NCI-H446 (cell line): Measurements from ENCODE around the gene CFAP70.
"Not testable (repeated sequence)": the region's sequence is repeated elsewhere in the genome, so short reads cannot be mapped to it uniquely, and the experiment has no call there.

Experiments used
- DNase-seq, 2 experiments: peaks; one replicate each; lab custom pipeline; 2025; lab: John Stamatoyannopoulos, UW

CFAP70 gene

GRCh38 chr10:73339436-73339835 lies 19.2 kb downstream of the CFAP70 start:
- DNase-seq, result no peak

GRCh38 chr10:73338801-73339368 lies 19.8 kb downstream of the CFAP70 start:
- DNase-seq, result no peak

- DNase-seq, result no peak
Measured at GRCh38 chr10:73333202-73333601, 25.5 kb downstream of the CFAP70 start.

GRCh38 chr10:73332379-73332778 lies 26.3 kb downstream of the CFAP70 start:
- no peak for DNase-seq

- DNase-seq, result not testable (repeated sequence)
Measured at GRCh38 chr10:73328523-73328922, 30.1 kb downstream of the CFAP70 start.

GRCh38 chr10:73325290-73325689 lies 33.4 kb downstream of the CFAP70 start:
- DNase-seq, result not testable (repeated sequence)

GRCh38 chr10:73323582-73323981 lies 35.1 kb downstream of the CFAP70 start:
- not testable (repeated sequence) for DNase-seq

GRCh38 chr10:73310475-73310874 lies 48.2 kb downstream of the CFAP70 start:
- no peak for DNase-seq

GRCh38 chr10:73307203-73307800 lies 51.4 kb downstream of the CFAP70 start:
- no peak for DNase-seq

- no peak for DNase-seq
Measured at GRCh38 chr10:73306171-73306708, 52.4 kb downstream of the CFAP70 start.

GRCh38 chr10:73296946-73297345 lies 61.7 kb downstream of the CFAP70 start:
- no peak for DNase-seq

- DNase-seq, result no peak
Measured at GRCh38 chr10:73293461-73293860, 65.2 kb downstream of the CFAP70 start.

GRCh38 chr10:73289958-73290357 lies 68.7 kb downstream of the CFAP70 start:
- no peak for DNase-seq

GRCh38 chr10:73287441-73287840 lies 71.2 kb downstream of the CFAP70 start:
- no peak for DNase-seq

GRCh38 chr10:73281097-73281496 lies 77.6 kb downstream of the CFAP70 start:
- DNase-seq, result no peak

- DNase-seq, result no peak
Measured at GRCh38 chr10:73264423-73264822, 94.2 kb downstream of the CFAP70 start.

- no peak for DNase-seq
Measured at GRCh38 chr10:73263693-73264347, 94.8 kb downstream of the CFAP70 start.

- no peak for DNase-seq
Measured at GRCh38 chr10:73262880-73263555, 95.6 kb downstream of the CFAP70 start.

- DNase-seq, result no peak
Measured at GRCh38 chr10:73262105-73262730, 96.4 kb downstream of the CFAP70 start.

GRCh38 chr10:73261362-73261995 lies 97.2 kb downstream of the CFAP70 start:
- DNase-seq, result no peak

GRCh38 chr10:73258612-73259011 lies 100.1 kb downstream of the CFAP70 start:
- DNase-seq, result not testable (repeated sequence)

- DNase-seq, result no peak
Measured at GRCh38 chr10:73253225-73253555, 105.5 kb downstream of the CFAP70 start.
